NCI-H1048 (cell line): ENCODE results near the gene GABARAP.

Experiments
- DNase-seq: peaks from one replicate; lab custom pipeline; 2025; lab: John Stamatoyannopoulos, UW

GABARAP gene

DNA sequence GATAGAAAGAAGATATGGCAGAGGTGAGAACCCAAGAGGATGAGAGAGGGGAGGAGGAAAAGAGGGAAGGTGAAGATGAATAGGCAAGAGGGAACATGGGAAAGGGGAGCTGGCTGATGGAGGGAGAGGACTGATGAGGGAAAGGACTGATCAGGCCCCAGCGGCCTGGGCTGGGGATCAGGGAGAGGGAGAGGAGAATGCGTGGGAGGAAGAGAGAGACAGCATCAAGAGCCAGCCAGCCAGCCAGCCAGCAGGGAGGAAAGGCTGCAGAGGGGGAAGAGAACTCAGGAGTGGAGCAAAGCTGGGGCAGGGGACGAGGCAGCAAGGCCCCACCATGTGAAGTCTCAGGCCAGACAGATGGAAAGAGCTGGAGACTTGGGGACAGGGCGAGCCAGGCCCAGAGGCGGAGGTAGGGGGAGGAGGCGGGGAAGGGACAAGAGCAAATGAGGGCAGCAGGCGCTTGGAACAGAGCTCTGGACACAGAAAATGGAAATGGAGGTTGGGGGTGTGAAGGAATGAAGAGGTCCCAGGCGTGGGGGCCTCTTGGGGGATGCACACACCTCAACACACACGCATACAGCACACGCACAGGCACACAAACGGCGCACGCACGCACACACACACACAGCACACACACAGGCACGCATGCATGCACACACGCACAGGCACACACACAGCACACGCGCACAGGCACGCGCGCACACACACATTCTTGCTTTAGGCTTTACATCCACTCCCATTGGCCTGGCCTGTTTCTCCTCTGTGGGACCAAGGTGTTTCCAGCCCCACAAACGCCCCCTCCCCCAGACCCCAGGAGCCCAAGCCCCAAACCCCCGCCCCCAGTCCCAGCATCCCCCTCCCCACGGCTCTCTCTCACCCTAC lies 34.9 kb downstream of the GABARAP start:
- DNase-seq, result no peak

DNA sequence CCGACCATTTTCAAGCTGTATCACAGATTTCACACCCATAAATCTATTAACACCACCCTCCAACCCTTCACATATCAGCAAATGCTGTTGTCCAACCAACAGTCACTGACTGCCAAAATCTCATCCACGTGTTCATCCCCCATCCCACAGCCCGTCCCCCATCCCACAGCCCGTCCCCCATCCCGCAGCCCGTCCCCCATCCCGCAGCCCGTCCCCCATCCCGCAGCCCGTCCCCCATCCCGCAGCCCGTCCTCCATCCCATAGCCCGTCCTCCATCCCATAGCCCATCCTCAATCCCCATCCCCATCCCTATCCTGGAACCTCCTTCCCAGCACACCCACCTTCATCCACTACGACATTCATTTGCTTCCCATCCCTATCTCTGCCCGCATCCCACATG lies 36.7 kb downstream of the GABARAP start:
- no peak for DNase-seq

DNA sequence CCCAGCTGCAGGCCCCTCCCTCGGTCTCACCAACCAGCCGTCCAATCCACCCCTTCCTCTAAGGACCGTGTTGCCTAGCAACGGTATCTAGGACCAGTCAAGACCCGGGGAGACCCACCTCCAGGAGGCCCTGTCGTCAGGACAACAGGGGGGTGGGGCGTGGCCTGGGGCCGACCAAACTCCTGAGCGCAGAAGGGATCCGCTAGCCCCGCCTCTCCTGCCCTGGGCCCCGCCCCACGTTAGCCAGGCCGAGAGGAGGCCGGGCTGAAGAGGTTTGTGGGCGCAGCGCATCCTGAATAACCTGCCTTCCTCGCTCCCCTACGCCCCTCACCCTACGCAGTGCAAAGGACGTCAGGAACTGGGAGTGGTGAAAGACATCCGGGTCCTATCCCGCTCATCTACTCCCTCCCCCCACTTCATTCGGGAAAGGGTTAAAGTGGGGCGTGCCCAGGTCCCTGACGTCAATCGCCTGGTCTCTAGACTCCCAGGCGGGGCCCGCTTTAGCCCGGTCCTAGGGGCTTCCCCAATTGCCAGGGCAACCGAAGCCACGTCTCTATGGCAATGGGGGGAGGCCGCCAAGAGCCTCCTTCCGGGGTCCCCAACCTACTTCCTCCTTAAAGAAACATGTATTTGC lies 37.3 kb downstream of the GABARAP start:
- peak; percentile 49 for DNase-seq

DNA sequence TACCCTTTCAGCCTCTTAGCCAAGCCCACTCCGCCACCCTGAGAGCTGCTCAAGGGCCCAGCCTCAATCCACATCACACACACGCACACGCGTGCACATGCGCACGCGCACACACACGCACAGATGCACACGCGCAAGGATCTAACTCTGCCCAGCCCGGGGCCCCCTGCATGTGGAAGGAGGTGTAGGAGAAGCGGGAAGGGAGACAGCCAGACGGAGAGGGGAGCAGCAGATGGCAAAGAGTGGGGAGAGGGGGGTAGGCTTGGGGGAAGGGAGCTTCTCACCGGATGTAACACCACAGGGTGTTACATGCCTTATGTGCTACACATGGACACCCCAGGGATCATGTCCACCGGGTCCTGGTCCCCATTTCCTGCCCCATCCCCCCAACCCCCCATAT lies 37.9 kb downstream of the GABARAP start:
- no peak for DNase-seq

DNA sequence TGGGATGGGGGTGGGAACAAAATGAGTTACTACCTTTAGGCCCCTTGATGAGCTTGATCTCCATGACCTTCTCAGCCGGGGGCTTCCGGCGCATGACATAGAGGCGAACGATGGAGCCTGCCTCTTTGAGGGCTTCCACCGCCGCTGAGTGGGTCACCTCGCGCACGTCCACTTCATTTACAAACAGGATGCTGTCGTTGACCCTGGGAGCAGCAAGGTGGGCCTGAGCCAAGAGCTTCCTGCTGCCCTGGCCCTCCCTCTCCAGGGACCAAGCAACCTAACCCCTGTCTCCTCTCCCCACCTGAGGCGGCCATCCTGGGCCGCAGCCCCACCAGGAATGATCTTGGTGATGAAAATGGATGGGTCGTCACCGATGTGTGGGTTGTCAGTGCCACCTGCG lies 38.9 kb downstream of the GABARAP start:
- no peak for DNase-seq

DNA sequence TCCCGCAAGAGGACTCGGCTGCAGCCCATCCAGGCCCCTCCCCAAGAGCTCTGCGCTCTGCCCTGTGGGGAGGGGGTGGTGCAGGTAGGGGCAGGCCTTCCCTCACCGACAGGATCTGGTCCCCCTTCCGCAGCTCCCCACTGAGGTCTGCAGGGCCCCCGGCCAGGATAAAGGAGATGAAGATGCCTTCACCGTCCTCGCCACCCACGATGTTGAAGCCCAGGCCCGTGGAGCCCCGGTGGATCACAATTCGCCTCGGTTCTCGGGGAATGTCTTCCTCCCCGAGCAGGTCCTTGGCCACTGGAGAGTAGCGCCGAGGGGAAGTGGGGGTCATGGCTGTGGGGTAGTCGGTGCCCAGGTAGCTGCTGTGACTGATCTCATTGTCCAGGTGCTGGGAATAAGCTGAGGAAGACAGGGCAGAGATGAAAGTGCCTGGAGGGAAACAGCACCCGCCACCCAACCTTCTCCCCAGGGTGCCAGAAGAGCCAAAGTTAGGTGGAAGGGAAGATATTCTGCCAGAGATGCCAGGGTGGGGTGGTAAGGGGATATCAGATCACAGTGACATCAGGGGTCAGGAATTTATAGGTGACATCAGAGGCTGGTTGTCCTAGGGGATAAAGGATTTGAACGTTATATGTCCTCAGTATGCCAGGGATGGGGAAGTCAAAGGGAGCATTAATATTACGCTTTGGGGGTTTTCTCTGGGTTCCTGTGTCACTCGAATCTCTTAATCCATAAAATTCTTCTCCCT lies 45.4 kb downstream of the GABARAP start:
- DNase-seq, result no peak

DNA sequence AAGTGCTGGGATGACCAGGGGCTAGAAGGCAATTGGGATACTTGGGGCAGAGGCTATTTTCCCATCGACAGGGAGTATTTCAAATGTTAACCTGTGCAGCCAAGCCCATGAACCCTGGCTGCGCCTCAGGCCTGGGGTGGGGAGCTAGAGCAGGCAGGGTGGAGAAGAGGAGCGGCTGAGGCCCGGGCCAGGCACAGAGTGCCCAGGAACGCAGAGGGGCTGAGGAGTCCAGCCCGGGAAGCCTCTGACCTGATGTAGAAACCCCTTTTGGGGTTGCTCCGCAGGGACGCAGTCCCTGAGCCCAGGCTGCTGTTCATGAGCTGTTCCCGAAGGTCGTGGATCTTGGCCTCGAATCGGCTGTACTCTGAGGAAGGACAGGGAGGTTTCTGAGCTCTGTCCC lies 46.3 kb downstream of the GABARAP start:
- DNase-seq, result no peak

DNA sequence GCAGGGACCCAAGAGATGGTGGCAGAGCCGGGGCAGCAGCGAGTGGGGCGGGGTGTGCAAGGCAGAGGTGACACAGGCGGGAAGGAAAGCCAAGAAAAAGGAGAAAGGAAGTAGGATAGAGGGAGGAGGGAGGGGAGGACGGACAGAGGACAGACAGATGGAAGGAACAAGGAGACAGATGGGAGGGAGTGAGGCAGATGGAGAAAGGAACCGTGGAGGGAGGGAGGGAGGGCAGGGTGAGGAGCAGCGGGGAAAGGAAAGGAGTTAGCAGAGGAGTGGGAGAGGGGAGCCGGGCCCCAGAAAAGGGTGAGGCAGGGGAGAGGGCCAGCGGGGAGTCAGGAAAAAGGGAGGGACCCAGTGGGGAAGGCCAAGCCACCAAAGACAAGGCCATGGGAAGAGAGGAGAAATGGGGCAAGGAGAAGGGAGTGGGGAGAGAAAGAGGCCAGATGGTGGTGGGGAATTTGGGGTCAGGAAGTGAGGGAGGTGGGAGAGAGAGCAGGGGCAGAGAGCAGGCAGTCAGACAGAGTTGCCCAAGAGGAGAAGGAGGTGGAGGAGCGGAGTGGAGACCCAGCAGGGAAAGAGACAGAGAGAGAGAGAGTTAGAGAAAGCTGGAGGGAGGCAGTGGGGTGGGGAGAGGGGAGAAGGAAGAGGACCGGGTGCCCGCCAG lies 49.8 kb downstream of the GABARAP start:
- no peak for DNase-seq

DNA sequence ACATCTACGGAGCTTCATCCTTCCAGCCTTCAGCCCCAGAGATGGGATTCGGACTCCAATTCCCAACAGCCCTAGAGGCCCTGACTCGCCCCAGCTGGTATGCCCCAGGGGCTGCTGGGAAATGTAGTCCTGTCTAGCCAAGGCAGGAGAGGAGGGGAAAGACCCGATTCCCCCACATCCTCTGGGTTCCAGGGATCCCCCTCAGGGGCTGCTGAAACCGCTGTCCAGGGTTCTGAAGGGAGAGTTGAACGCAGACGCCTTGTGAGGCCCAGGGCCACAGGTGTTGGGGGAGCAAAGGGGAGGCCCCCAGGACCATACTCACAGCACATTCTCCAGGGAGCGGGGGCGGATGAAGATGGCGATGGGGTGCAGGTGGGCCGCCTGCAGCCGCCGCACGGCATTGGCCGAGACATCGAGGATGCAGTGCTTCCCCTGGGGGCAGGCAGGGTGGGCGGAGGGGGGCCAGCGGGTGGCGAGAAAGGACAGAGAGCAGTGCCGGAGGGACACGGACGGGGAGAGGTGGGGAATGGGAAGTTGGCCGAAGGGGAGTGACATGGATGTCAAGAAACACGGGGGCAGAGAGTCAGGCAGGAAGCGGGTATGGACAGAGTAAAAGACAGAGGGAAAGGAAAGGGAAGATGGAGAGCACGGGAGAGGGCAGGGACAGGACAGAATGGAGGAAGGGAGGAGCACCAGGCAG lies 50.5 kb downstream of the GABARAP start:
- DNase-seq, result no peak

DNA sequence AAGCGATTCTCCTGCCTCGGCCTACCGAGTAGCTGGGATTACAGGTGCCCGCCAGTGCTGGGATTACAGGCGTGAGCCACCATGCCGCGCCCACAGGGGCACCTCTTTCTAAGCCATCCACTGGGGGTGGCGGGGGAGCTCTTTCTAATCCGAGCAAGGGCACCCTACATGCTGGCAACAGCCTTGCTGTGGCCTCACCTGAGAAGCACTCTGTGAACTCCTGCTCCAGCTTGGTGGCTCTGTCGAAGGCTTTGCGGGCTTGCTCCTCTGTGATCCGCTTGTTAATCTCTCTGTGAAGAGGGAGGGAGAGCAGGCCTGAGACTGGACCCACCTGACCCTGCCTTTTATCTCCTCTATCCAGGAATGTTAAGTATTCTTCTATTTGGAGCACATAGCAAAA lies 51.2 kb downstream of the GABARAP start:
- no peak for DNase-seq

DNA sequence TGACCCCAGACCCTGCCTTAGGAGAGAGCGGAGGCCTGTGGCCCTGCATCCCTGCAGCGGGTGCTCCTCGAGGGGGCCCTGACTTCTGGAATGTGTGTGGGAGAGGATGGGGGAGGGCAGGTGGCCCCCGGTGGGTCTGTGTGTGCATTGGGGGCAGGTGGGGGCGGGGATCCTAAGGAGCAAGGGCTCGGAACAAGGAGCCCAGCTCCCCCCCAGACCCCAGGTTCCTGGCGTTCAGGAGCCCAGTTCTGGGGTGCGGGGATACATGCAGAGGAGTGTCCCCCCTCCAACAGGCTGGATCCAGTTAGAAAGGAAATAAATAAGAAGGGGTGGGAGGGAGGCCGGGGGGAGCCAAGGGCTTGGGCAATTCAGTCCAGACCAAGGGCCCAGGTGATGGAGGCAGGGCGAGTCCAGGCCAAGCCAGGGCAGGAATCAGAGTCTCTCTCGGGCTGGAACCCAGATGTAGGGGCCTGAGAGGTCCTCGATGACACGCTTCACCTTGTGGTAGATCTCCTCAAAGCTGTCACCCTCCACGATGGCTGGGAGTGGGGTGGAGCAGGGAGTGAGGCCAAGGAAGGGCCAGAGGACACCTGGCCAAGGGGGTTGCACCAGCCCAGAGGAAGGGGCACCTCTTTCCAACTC lies 51.9 kb downstream of the GABARAP start:
- no peak for DNase-seq
